ENCODE measurements around the gene AADACL3. TPM values are rescaled to one million over a fixed set of nuclear protein-coding genes. Genes with fewer than 3 reads are reported as not detected.
"Not testable (repeated sequence)": the region's sequence is repeated elsewhere in the genome, so short reads cannot be mapped to it uniquely, and the experiment has no call there.

Gene AADACL3
- total RNA-seq, 2 donors from 2014 or later, result not detected

DNA sequence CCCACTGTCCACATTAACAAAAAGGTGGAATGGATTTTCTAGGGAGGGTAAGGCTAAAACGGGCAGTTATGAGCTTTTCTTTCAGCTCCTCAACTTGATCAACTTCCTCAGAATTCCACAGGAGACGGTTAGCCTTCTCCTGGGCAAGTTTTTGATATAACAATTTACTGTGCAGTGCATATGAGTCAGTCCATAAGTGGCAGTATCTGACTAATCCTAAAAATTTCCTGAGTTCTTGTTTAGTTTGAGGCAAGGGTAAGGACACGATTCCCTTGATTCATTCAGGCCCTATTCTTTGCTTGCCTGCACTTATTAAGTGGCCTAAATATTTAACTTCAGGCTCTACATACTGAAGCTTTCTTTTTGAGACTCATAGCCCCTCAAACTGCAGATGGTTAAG lies 6.2 kb upstream of the AADACL3 start:
- H3K36me3 Mint-ChIP-seq, result no peaks in the 10 kb centered on the region
- DNase-seq (ENCODE audit: low spot score in 2 of 2) (no peak), ATAC-seq (no peak)
- H3K27ac Mint-ChIP-seq, result no peak overlapping the region
- peaks cover 4 to 5% of the 10 kb centered on the region in 2 donors for H3K9me3 Mint-ChIP-seq

- H3K9me3 Mint-ChIP-seq, result no peaks in the 10 kb centered on the region
- ATAC-seq (no peak), DNase-seq (ENCODE audit: low spot score in 2 of 2) (no peak)
- H3K27ac Mint-ChIP-seq, result no peak overlapping the region
- no peaks in the 10 kb centered on the region for H3K36me3 Mint-ChIP-seq
Observed at GRCh38 chr1:12711536-12711935, 4.4 kb upstream of the AADACL3 start.

DNA sequence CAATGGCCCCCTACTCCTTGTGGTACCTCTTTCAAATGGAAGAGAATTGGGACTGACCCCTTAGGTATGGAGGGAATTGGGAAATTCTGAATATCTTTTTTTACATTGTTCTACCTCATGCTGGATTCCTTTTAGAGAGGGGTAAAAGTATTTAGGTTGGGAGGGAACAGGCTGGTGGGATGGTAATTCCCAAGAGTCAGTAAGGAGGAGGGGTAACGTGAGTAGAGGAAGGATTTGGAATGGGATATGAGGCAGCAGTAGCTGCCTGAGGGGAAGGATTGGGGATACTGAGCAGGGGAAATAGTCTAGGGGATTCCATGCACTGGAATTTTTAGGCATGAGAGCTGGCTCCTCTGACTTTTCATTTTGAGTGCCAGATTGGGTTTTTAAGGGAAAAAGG lies 3.8 kb upstream of the AADACL3 start:
- no peak for ATAC-seq
- Mint-ChIP-seq H3K36me3 (no peaks in the 10 kb centered on the region), H3K9me3 (no peaks in the 10 kb centered on the region), H3K27ac (no peak overlapping the region)
- DNase-seq (ENCODE audit: low spot score in 2 of 2), result no peak

DNA sequence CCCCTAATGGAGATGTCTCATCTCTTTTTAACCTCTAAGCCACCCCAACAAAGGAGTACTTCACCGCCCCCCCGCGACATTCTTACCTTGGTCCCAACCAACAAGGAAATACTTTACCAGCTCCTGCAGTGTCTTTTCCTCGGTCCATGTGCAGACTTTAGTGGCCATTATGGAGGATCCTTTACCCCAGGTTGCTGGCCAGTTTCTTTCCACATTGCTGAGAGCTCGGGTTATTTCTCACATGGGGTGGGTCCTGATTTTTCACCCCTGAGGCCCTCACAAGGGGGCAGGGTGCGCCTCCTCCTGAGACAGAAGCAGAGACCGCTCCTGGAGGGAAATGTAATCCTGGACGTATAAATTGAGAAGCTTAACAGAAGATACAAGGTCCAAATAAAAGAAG lies 3.0 kb upstream of the AADACL3 start:
- DNase-seq (ENCODE audit: low spot score in 2 of 2) (no peak), ATAC-seq (no peak)
- Mint-ChIP-seq H3K36me3 (no peaks in the 10 kb centered on the region), H3K27ac (no peak overlapping the region), H3K9me3 (no peaks in the 10 kb centered on the region)

- not testable (repeated sequence) for ATAC-seq; H3K36me3 Mint-ChIP-seq; DNase-seq (ENCODE audit: low spot score in 2 of 2); H3K27ac Mint-ChIP-seq; H3K9me3 Mint-ChIP-seq
Observed at GRCh38 chr1:12713651-12714050, 2.3 kb upstream of the AADACL3 start.

DNA sequence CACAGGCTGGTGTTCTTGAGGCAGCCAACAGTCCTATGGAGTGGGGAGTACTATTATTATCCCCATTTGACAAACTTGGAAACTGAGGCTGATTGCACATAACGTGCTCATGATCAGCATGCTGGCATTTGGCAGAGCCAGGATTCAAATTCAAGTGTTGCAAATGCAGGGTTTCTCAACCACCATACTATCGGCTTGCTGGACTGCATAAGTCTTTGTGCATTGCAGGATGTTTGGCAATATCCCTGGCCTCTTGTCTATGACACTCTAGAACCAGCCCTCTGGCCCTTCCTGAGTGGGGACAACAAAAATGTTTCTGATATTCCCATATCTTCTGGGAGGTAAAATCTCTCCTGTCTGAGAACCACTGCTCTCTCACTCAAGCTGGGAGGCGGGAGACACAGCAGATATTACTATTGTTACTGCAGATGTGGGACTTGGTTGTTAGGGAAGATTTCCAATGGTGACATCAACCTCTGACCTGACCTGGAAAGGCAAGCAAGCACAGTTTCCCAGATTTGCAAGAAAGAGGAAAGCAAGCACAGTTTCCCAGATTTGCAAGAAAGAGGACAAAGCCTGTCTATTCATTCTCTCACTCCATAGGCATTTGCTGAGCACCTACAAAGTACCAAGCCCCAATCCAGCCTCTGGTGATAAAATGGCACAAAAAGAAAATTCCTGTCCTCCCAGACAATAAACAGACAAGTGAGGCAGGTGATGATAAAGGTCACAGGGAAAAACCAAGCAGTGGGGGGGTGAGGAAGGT lies 1.0 kb upstream of the AADACL3 start:
- no peaks in the 10 kb centered on the region for H3K9me3 Mint-ChIP-seq
- no peak overlapping the region for H3K27ac Mint-ChIP-seq
- no peaks in the 10 kb centered on the region for H3K36me3 Mint-ChIP-seq
- DNase-seq (ENCODE audit: low spot score in 2 of 2) (no peak), ATAC-seq (no peak)

DNA sequence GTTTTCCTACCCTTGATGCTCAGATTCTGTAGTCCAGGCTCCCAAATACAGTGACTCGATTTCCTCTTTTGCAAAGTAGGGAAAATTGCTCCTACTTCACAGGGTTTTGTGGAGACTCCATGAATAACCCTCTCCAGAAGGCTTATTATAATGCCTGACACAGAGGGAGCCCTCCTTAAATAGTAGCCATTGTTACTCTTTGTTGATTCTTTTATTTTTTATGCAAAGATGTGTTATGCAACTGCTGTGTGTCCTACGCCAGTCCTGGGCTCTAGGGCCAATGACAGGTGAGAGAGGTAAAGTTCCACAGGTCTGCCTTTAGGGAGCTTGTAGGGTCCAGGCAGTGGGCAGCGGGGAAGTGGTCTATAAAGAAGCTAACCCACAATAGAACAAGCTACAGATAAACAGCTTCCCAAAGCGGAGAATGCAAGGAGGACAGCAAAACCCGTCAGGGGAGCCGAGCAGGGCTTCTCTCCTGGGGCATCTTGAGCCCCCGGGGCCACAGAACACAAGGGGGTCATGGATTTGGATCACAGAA lies 1.5 kb downstream of the AADACL3 start:
- Mint-ChIP-seq H3K36me3 (no peaks in the 10 kb centered on the region), H3K27ac (peak overlapping the region in 1 of 2 donors; percentile 68), H3K9me3 (no peaks in the 10 kb centered on the region)
- ATAC-seq (no peak), DNase-seq (ENCODE audit: low spot score in 2 of 2) (no peak)

DNA sequence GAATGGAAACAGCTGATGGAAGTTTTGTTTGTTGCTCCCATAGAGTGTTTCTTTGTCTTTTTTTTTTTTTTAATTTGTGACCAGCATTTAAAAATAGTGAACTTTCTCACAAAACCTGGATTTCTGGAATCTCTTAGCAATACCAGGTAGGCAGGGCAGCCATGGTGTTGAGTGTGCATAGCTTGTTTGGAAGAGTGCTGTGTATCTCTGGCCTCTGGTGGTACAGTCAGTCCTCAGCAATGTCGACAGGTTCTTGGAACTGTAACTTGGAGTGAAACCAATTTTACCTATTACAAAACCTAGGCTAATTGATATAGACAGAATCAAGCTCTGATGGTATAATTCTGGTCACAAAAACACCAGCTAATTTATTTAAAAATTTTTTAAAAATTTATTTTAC lies 6.7 kb downstream of the AADACL3 start:
- Mint-ChIP-seq H3K9me3 (no peaks in the 10 kb centered on the region), H3K27ac (no peak overlapping the region), H3K36me3 (no peaks in the 10 kb centered on the region)
- DNase-seq (ENCODE audit: low spot score in 2 of 2), result no peak
- ATAC-seq, result no peak

- no peak for DNase-seq (ENCODE audit: low spot score in 2 of 2)
- peaks cover 0 to 9% of the 10 kb centered on the region in 2 donors for H3K36me3 Mint-ChIP-seq
Observed at GRCh38 chr1:12728391-12728790, 12.5 kb downstream of the AADACL3 start.

DNA sequence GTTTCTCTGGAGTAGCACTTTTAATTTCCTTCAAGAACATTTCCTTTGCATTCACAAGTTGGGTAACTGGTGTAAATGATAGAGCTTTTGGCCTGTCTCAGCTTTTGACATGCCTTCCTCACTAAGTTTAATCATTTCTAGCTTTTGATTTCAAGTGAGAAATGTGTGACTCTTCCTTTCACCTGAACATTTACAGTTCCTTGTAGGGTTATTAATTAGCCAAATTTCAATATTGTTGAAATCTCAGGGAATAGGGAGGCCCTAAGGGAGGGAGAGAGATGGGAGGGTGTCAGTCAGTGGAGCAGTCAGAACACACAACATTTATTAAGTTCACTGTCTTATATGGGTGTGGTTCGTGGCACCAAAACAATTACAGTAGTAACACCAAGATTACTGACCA lies 14.2 kb downstream of the AADACL3 start:
- no peak overlapping the region for H3K27ac Mint-ChIP-seq
- no peak for ATAC-seq

More at GRCh38 chr1:12728391-12728790, 12.5 kb downstream of the AADACL3 start:
- Mint-ChIP-seq H3K27ac (no peak overlapping the region), H3K9me3 (peaks cover 0 to 13% of the 10 kb centered on the region in 2 donors)
- no peak for ATAC-seq

DNA sequence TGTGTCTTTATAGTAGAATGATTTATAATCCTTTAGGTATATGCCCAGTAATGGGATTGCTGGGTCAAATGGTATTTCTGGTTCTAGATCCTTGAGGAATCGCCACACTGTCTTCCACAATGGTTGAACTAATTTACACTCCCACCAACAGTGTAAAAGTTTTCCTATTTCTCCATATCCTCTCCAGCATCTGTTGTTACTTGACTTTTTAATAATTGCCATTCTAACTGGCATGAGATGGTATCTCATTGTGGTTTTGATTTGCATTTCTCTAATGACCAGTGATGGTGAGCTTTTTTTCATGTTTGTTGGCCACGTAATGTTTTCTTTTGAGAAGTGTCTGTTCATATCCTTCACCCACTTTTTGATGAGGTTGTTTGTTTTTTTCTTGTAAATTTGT lies 15.2 kb downstream of the AADACL3 start:
- not testable (repeated sequence) for ATAC-seq; DNase-seq (ENCODE audit: low spot score in 2 of 2); H3K27ac Mint-ChIP-seq
- H3K9me3 Mint-ChIP-seq, result peaks cover 4 to 20% of the 10 kb centered on the region in 2 donors
- H3K36me3 Mint-ChIP-seq, result peaks cover 0 to 20% of the 10 kb centered on the region in 2 donors

More for the DNA sequence above, 14.2 kb downstream of the AADACL3 start:
- Mint-ChIP-seq H3K9me3 (peaks cover 0 to 16% of the 10 kb centered on the region in 2 donors), H3K36me3 (peaks cover 0 to 16% of the 10 kb centered on the region in 2 donors)
- no peak for DNase-seq (ENCODE audit: low spot score in 2 of 2)

DNA sequence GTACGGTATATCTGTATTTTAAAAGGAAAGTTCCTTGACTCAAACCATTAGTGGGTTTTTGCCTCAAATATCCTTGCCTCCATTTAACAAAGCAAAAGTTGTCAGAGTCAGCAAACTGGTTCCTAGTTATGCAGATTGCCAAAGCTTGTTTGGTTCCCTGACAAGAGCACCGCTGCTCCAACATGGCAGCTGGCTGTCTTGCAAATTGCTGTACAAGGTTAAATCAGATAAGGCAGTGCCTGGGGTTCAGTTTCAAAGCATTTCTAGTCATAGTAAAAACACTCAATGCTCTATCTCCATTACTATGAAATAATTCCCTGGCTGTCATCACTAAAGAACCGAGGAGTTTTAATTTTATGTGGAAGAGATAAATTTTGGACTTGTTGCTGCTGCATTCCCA lies 18.7 kb downstream of the AADACL3 start:
- Mint-ChIP-seq H3K9me3 (peaks cover 10 to 30% of the 10 kb centered on the region in 2 donors), H3K36me3 (peaks cover 0 to 30% of the 10 kb centered on the region in 2 donors), H3K27ac (no peak overlapping the region)
- ATAC-seq, result no peak
- DNase-seq (ENCODE audit: low spot score in 2 of 2), result no peak

GRCh38 chr1:12738934-12739333 lies 23.0 kb downstream of the AADACL3 start:
- peaks cover 0 to 16% of the 10 kb centered on the region in 2 donors for H3K36me3 Mint-ChIP-seq
- no peak for DNase-seq (ENCODE audit: low spot score in 2 of 2)
- no peak overlapping the region for H3K27ac Mint-ChIP-seq
- no peak for ATAC-seq
- H3K9me3 Mint-ChIP-seq, result peaks cover 10 to 14% of the 10 kb centered on the region in 2 donors

DNA sequence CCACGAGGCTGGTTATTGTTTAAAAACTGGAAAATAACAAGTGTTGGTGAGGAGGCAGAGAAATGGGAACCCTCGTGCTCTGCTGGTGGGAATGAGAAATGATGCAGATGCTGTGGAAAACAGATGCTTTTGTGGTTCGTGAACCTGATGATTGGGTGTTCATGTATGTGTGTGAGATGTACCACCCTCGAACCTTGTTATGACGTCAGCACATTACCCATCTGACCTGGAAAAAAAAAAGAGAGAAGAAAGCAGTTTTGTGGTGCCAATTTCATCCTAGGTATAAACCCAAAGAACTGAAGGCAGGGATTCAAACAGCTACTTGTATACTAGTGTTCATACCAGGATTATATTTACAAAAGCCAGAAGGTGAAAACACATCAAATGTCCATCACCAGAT lies 23.7 kb downstream of the AADACL3 start:
- no peak for ATAC-seq
- peaks cover 0 to 15% of the 10 kb centered on the region in 2 donors for H3K36me3 Mint-ChIP-seq
- peaks cover 10 to 14% of the 10 kb centered on the region in 2 donors for H3K9me3 Mint-ChIP-seq
- H3K27ac Mint-ChIP-seq, result no peak overlapping the region
- no peak for DNase-seq (ENCODE audit: low spot score in 2 of 2)

GRCh38 chr1:12741946-12742345 lies 26.0 kb downstream of the AADACL3 start:
- peaks cover 0 to 1% of the 10 kb centered on the region in 2 donors for H3K36me3 Mint-ChIP-seq
- H3K27ac Mint-ChIP-seq, result no peak overlapping the region
- ATAC-seq (no peak), DNase-seq (ENCODE audit: low spot score in 2 of 2) (no peak)
- H3K9me3 Mint-ChIP-seq, result peaks cover 2 to 7% of the 10 kb centered on the region in 2 donors

DNA sequence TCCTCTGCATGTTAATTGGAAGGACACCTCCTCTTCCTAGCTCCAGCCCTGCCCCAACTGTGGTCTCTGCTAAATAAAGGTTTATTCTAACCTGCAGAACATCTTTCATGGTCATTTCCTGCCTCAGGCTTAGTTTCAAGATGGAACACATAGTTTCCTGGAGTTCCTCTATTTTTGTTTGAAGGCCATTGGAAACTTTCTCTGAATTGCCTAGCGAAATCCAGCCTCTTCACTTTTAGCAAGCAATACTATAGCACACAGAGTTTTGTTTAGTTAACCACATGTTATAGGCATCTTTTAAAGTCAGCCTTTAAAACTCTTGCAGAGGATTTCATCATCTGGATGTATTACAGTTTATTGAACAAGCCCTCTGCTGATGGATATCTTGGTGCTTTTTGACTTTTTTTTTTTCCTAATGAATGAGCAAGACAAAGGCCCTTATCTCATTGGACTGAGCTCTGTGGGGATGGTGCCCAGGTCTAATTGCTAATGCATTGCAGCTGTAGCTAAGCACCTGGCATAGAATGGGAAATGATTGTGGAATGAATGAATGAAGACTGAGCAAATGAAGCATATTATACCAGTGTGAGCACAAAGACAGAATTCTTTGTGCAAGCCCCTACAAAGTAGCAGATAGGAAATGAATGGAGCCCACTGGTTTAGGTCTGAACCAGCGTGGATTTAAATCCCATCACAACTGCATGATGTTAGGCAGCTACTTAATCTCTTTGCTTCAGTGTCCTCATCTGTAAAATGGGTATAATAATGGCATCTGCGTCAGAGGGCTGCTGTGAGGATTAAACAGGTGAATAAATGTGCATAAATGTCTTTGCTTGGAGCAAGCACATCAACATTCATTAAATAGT lies 29.4 kb downstream of the AADACL3 start:
- ATAC-seq (peak in 1 of 2 donors; percentile 28), DNase-seq (ENCODE audit: low spot score in 2 of 2) (no peak)
- Mint-ChIP-seq H3K9me3 (peaks cover 20 to 24% of the 10 kb centered on the region in 2 donors), H3K27ac (no peak overlapping the region), H3K36me3 (peaks cover 17 to 20% of the 10 kb centered on the region in 2 donors)

DNA sequence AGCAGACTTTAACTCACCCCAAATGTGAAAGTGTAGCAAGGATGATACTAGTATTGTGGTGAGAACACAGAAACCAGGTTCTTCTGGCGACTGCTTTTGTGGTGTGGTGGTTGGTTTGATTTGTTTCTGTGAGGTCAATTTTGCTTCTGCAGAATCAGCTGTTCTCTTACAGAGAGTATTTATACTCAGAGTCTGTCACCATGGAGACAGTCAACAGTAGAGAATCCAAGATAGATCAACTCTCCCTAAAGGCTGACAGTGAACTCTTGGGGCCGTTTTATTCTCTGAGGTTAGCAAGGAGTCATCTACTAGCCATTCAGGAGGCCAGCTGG lies 30.0 kb downstream of the AADACL3 start, which contains the start of gene CFAP107:
Gene CFAP107 (plus strand): TSS at position 209 of the 332 bp plus-strand sequence. CDS start 231 bp downstream, outside the sequence.
- H3K36me3 Mint-ChIP-seq, result peaks cover 17 to 20% of the 10 kb centered on the region in 2 donors
- peaks cover 23 to 24% of the 10 kb centered on the region in 2 donors for H3K9me3 Mint-ChIP-seq
- no peak for DNase-seq (ENCODE audit: low spot score in 2 of 2)
- peak in 1 of 2 donors; percentile 71 for ATAC-seq
- H3K27ac Mint-ChIP-seq, result no peak within 1 kb of the TSS
